Measurements from ENCODE around the gene RPRD1A.
"Not testable (repeated sequence)": the region's sequence is repeated elsewhere in the genome, so short reads cannot be mapped to it uniquely, and the experiment has no call there.

RPRD1A gene

GRCh38 chr18:36101943-36102342 lies 34.6 kb upstream of the RPRD1A start:
- no peaks in the 10 kb centered on the region for H3K4me1 ChIP-seq (ENCODE audit: control insufficient read depth, insufficient read depth, low read length)
- H3K4me3 ChIP-seq (ENCODE audit: low read length in 2 of 2), result no peak overlapping the region
- peaks cover 0 to 4% of the 10 kb centered on the region in 2 donors for H3K9me3 ChIP-seq (ENCODE audit: control insufficient read depth in 2 of 2, low read length in 2 of 2)
- H3K9ac ChIP-seq (ENCODE audit: low read length in 2 of 2), result no peak overlapping the region
- no peaks in the 10 kb centered on the region for H3K27me3 ChIP-seq (ENCODE audit: control insufficient read depth in 1 of 2, insufficient read depth in 2 of 2, low read length in 2 of 2)
- no peaks in the 10 kb centered on the region for H3K36me3 ChIP-seq (ENCODE audit: control insufficient read depth in 2 of 2, insufficient read depth in 2 of 2, low read length in 2 of 2)
- H3K27ac ChIP-seq (ENCODE audit: low read length), result no peak overlapping the region

- H3K27ac ChIP-seq (ENCODE audit: low read length), result no peak overlapping the region
- H3K9me3 ChIP-seq (ENCODE audit: control insufficient read depth in 2 of 2, low read length in 2 of 2), result peaks cover 0 to 4% of the 10 kb centered on the region in 2 donors
- peaks cover 2 to 3% of the 10 kb centered on the region in 2 donors for H3K27me3 ChIP-seq (ENCODE audit: control insufficient read depth in 1 of 2, insufficient read depth in 2 of 2, low read length in 2 of 2)
- no peaks in the 10 kb centered on the region for H3K4me1 ChIP-seq (ENCODE audit: control insufficient read depth, insufficient read depth, low read length)
- no peaks in the 10 kb centered on the region for H3K36me3 ChIP-seq (ENCODE audit: control insufficient read depth in 2 of 2, insufficient read depth in 2 of 2, low read length in 2 of 2)
- no peak overlapping the region for H3K9ac ChIP-seq (ENCODE audit: low read length in 2 of 2)
- no peak overlapping the region for H3K4me3 ChIP-seq (ENCODE audit: low read length in 2 of 2)
Measured at GRCh38 chr18:36099311-36099710, 32.0 kb upstream of the RPRD1A start.

- Histone ChIP-seq H3K9ac (ENCODE audit: low read length in 2 of 2) (no peak overlapping the region), H3K27ac (ENCODE audit: low read length) (no peak overlapping the region), H3K27me3 (ENCODE audit: control insufficient read depth in 1 of 2, insufficient read depth in 2 of 2, low read length in 2 of 2) (peaks cover 3 to 5% of the 10 kb centered on the region in 2 donors), H3K36me3 (ENCODE audit: control insufficient read depth in 2 of 2, insufficient read depth in 2 of 2, low read length in 2 of 2) (no peaks in the 10 kb centered on the region), H3K4me1 (ENCODE audit: control insufficient read depth, insufficient read depth, low read length) (no peaks in the 10 kb centered on the region), H3K9me3 (ENCODE audit: control insufficient read depth in 2 of 2, low read length in 2 of 2) (peaks cover 0 to under 1% of the 10 kb centered on the region in 2 donors), H3K4me3 (ENCODE audit: low read length in 2 of 2) (no peak overlapping the region)
Measured at GRCh38 chr18:36096955-36097354, 29.6 kb upstream of the RPRD1A start.

GRCh38 chr18:36095936-36096519 lies 28.7 kb upstream of the RPRD1A start:
- Histone ChIP-seq H3K27me3 (ENCODE audit: control insufficient read depth in 1 of 2, insufficient read depth in 2 of 2, low read length in 2 of 2) (peaks cover 3 to 5% of the 10 kb centered on the region in 2 donors), H3K36me3 (ENCODE audit: control insufficient read depth in 2 of 2, insufficient read depth in 2 of 2, low read length in 2 of 2) (no peaks in the 10 kb centered on the region), H3K9ac (ENCODE audit: low read length in 2 of 2) (no peak overlapping the region), H3K4me3 (ENCODE audit: low read length in 2 of 2) (no peak overlapping the region), H3K9me3 (ENCODE audit: control insufficient read depth in 2 of 2, low read length in 2 of 2) (no peaks in the 10 kb centered on the region), H3K27ac (ENCODE audit: low read length) (no peak overlapping the region), H3K4me1 (ENCODE audit: control insufficient read depth, insufficient read depth, low read length) (no peaks in the 10 kb centered on the region)

- Histone ChIP-seq H3K27me3 (ENCODE audit: control insufficient read depth in 1 of 2, insufficient read depth in 2 of 2, low read length in 2 of 2) (peaks cover 3 to 5% of the 10 kb centered on the region in 2 donors), H3K4me3 (ENCODE audit: low read length in 2 of 2) (no peak overlapping the region), H3K9me3 (ENCODE audit: control insufficient read depth in 2 of 2, low read length in 2 of 2) (no peaks in the 10 kb centered on the region), H3K9ac (ENCODE audit: low read length in 2 of 2) (no peak overlapping the region), H3K4me1 (ENCODE audit: control insufficient read depth, insufficient read depth, low read length) (no peaks in the 10 kb centered on the region), H3K27ac (ENCODE audit: low read length) (no peak overlapping the region), H3K36me3 (ENCODE audit: control insufficient read depth in 2 of 2, insufficient read depth in 2 of 2, low read length in 2 of 2) (no peaks in the 10 kb centered on the region)
Measured at GRCh38 chr18:36094431-36094830, 27.1 kb upstream of the RPRD1A start.

GRCh38 chr18:36092116-36092515 lies 24.8 kb upstream of the RPRD1A start:
- not testable (repeated sequence) for H3K27me3 ChIP-seq (ENCODE audit: control insufficient read depth in 1 of 2, insufficient read depth in 2 of 2, low read length in 2 of 2); H3K27ac ChIP-seq (ENCODE audit: low read length); H3K9me3 ChIP-seq (ENCODE audit: control insufficient read depth in 2 of 2, low read length in 2 of 2); H3K4me3 ChIP-seq (ENCODE audit: low read length in 2 of 2); H3K36me3 ChIP-seq (ENCODE audit: control insufficient read depth in 2 of 2, insufficient read depth in 2 of 2, low read length in 2 of 2); H3K4me1 ChIP-seq (ENCODE audit: control insufficient read depth, insufficient read depth, low read length); H3K9ac ChIP-seq (ENCODE audit: low read length in 2 of 2)

- Histone ChIP-seq H3K9me3 (ENCODE audit: control insufficient read depth in 2 of 2, low read length in 2 of 2) (no peaks in the 10 kb centered on the region), H3K27me3 (ENCODE audit: control insufficient read depth in 1 of 2, insufficient read depth in 2 of 2, low read length in 2 of 2) (peaks cover 0 to 2% of the 10 kb centered on the region in 2 donors), H3K4me1 (ENCODE audit: control insufficient read depth, insufficient read depth, low read length) (no peaks in the 10 kb centered on the region), H3K27ac (ENCODE audit: low read length) (no peak overlapping the region), H3K9ac (ENCODE audit: low read length in 2 of 2) (no peak overlapping the region), H3K36me3 (ENCODE audit: control insufficient read depth in 2 of 2, insufficient read depth in 2 of 2, low read length in 2 of 2) (no peaks in the 10 kb centered on the region), H3K4me3 (ENCODE audit: low read length in 2 of 2) (no peak overlapping the region)
Measured at GRCh38 chr18:36089001-36089400, 21.6 kb upstream of the RPRD1A start.

GRCh38 chr18:36088256-36088655 lies 20.9 kb upstream of the RPRD1A start:
- H3K27ac ChIP-seq (ENCODE audit: low read length), result no peak overlapping the region
- no peak overlapping the region for H3K4me3 ChIP-seq (ENCODE audit: low read length in 2 of 2)
- no peaks in the 10 kb centered on the region for H3K4me1 ChIP-seq (ENCODE audit: control insufficient read depth, insufficient read depth, low read length)
- H3K9ac ChIP-seq (ENCODE audit: low read length in 2 of 2), result no peak overlapping the region
- H3K36me3 ChIP-seq (ENCODE audit: control insufficient read depth in 2 of 2, insufficient read depth in 2 of 2, low read length in 2 of 2), result no peaks in the 10 kb centered on the region
- H3K27me3 ChIP-seq (ENCODE audit: control insufficient read depth in 1 of 2, insufficient read depth in 2 of 2, low read length in 2 of 2), result no peaks in the 10 kb centered on the region
- no peaks in the 10 kb centered on the region for H3K9me3 ChIP-seq (ENCODE audit: control insufficient read depth in 2 of 2, low read length in 2 of 2)

GRCh38 chr18:36086186-36086585 lies 18.8 kb upstream of the RPRD1A start:
- Histone ChIP-seq H3K9me3 (ENCODE audit: control insufficient read depth in 2 of 2, low read length in 2 of 2) (no peaks in the 10 kb centered on the region), H3K4me3 (ENCODE audit: low read length in 2 of 2) (no peak overlapping the region), H3K4me1 (ENCODE audit: control insufficient read depth, insufficient read depth, low read length) (no peaks in the 10 kb centered on the region), H3K27me3 (ENCODE audit: control insufficient read depth in 1 of 2, insufficient read depth in 2 of 2, low read length in 2 of 2) (no peaks in the 10 kb centered on the region), H3K9ac (ENCODE audit: low read length in 2 of 2) (no peak overlapping the region), H3K27ac (ENCODE audit: low read length) (no peak overlapping the region), H3K36me3 (ENCODE audit: control insufficient read depth in 2 of 2, insufficient read depth in 2 of 2, low read length in 2 of 2) (no peaks in the 10 kb centered on the region)

GRCh38 chr18:36085195-36085594 lies 17.8 kb upstream of the RPRD1A start:
- no peaks in the 10 kb centered on the region for H3K4me1 ChIP-seq (ENCODE audit: control insufficient read depth, insufficient read depth, low read length)
- H3K9me3 ChIP-seq (ENCODE audit: control insufficient read depth in 2 of 2, low read length in 2 of 2), result peaks cover 0 to under 1% of the 10 kb centered on the region in 2 donors
- no peak overlapping the region for H3K9ac ChIP-seq (ENCODE audit: low read length in 2 of 2)
- H3K27ac ChIP-seq (ENCODE audit: low read length), result no peak overlapping the region
- H3K4me3 ChIP-seq (ENCODE audit: low read length in 2 of 2), result no peak overlapping the region
- no peaks in the 10 kb centered on the region for H3K36me3 ChIP-seq (ENCODE audit: control insufficient read depth in 2 of 2, insufficient read depth in 2 of 2, low read length in 2 of 2)
- no peaks in the 10 kb centered on the region for H3K27me3 ChIP-seq (ENCODE audit: control insufficient read depth in 1 of 2, insufficient read depth in 2 of 2, low read length in 2 of 2)

GRCh38 chr18:36083729-36084128 lies 16.4 kb upstream of the RPRD1A start:
- no peaks in the 10 kb centered on the region for H3K36me3 ChIP-seq (ENCODE audit: control insufficient read depth in 2 of 2, insufficient read depth in 2 of 2, low read length in 2 of 2)
- no peaks in the 10 kb centered on the region for H3K27me3 ChIP-seq (ENCODE audit: control insufficient read depth in 1 of 2, insufficient read depth in 2 of 2, low read length in 2 of 2)
- no peak overlapping the region for H3K4me3 ChIP-seq (ENCODE audit: low read length in 2 of 2)
- no peaks in the 10 kb centered on the region for H3K4me1 ChIP-seq (ENCODE audit: control insufficient read depth, insufficient read depth, low read length)
- H3K9me3 ChIP-seq (ENCODE audit: control insufficient read depth in 2 of 2, low read length in 2 of 2), result peaks cover 0 to 12% of the 10 kb centered on the region in 2 donors
- H3K9ac ChIP-seq (ENCODE audit: low read length in 2 of 2), result no peak overlapping the region
- H3K27ac ChIP-seq (ENCODE audit: low read length), result no peak overlapping the region
